T-helper 1 cell treated with Interleukin-12 subunit alpha and Interleukin-12 subunit beta and Interleukin-4 antibody, amounts not matched to agents 30 μg/mL and 1 μg/mL, for 36 hours (primary cell): ENCODE measurements around the gene PPFIA1.

Experiments used
- H3K27ac Mint-ChIP-seq: one replicate; pipeline ENCODE4 v1.8.0; 2021; ENCODE audit warnings: mild to moderate bottlenecking, mixed read lengths
- H3K27me3 Mint-ChIP-seq: one replicate; pipeline ENCODE4 v1.8.0; 2021; ENCODE audit warnings: low read depth, mixed read lengths
- H3K36me3 Mint-ChIP-seq: one replicate; pipeline ENCODE4 v1.8.0; 2021; ENCODE audit warnings: low read depth, mixed read lengths
- H3K4me1 Mint-ChIP-seq: one replicate; pipeline ENCODE4 v1.8.0; 2021; ENCODE audit warnings: low read depth, mixed read lengths
- H3K4me3 Mint-ChIP-seq: one replicate; pipeline ENCODE4 v1.8.0; 2021; ENCODE audit warnings: mild to moderate bottlenecking, moderate library complexity, mixed read lengths
- H3K9me3 Mint-ChIP-seq: one replicate; pipeline ENCODE4 v1.8.0; 2021; ENCODE audit warnings: mixed read lengths

The PPFIA1 gene

GRCh38 chr11:70429724-70430521 lies 159.4 kb downstream of the PPFIA1 start:
- Mint-ChIP-seq H3K27me3 (no peaks in the 10 kb centered on the region), H3K36me3 (no peaks in the 10 kb centered on the region), H3K9me3 (no peaks in the 10 kb centered on the region), H3K4me3 (no peak overlapping the region), H3K27ac (no peak overlapping the region), H3K4me1 (no peaks in the 10 kb centered on the region)

DNA sequence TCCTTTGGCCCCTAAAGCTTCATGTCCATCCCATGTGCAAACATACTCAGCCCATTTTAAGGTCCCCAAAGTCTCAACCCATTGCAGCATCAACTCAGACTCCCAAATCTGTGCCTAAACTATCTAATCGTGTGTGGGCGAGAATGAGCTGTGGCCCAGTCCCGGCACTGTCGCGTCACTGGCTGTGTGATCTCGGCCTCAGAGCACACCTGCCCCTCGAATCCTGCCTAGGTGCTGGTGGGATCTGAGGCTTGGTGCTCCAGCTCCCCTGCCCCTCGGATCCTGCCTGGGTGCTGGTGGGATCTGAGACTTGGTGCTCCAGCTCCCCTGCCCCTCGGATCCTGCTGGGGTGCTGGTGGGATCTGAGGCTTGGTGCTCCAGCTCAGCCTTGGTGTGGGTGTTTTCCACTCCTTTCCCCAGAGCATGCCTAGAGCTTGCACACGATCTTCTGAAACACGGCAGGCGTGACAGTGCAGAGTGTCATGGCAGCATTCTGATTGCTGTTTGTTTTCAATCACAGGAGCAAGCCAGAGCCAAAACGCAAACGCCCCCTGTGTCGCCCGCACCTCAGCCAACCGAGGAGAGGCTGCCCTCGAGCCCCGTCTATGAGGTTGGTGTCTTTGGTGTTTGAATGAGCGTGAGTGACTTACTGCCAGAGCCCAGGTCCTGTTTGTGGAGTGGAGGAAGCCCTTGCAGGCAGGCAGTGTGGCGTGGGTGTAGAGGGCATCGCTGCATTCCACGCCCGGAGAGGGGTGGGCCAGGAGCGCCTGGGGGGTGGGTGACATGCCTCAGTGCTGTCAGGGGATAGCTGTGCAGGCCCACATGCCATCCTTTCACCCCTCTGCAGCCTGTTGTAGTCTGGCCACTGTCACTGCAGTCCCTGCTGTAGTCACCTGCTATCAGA lies 160.4 kb downstream of the PPFIA1 start:
- H3K4me3 Mint-ChIP-seq = no peak overlapping the region
- H3K36me3 Mint-ChIP-seq = no peaks in the 10 kb centered on the region
- H3K9me3 Mint-ChIP-seq = no peaks in the 10 kb centered on the region
- H3K27ac Mint-ChIP-seq = no peak overlapping the region
- H3K27me3 Mint-ChIP-seq = no peaks in the 10 kb centered on the region
- H3K4me1 Mint-ChIP-seq = no peaks in the 10 kb centered on the region

DNA sequence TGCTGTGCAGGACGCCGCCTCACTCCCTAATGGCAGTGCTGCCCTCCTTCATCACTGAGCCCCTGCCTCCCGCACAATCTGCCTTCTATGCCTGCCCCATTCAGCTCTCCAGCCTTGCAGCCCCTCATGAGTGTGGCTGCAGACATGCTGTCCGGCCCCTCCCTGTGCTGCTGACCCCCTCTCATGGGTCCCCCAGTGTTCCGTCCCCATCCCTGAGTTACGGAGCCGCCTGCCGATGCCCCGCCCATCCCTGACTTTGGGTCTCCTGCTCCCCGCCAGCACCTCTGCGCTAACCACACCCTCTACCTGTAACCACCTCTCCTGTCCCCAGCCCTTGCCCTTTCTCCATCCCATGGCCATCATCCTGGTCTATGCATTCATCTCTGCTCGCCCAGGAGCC lies 161.1 kb downstream of the PPFIA1 start:
- H3K27ac Mint-ChIP-seq = no peak overlapping the region
- H3K4me3 Mint-ChIP-seq = no peak overlapping the region
- H3K27me3 Mint-ChIP-seq = no peaks in the 10 kb centered on the region
- no peaks in the 10 kb centered on the region for H3K36me3 Mint-ChIP-seq
- no peaks in the 10 kb centered on the region for H3K4me1 Mint-ChIP-seq
- no peaks in the 10 kb centered on the region for H3K9me3 Mint-ChIP-seq

GRCh38 chr11:70432065-70432464 lies 161.6 kb downstream of the PPFIA1 start:
- Mint-ChIP-seq H3K27ac (no peak overlapping the region), H3K4me1 (no peaks in the 10 kb centered on the region), H3K27me3 (no peaks in the 10 kb centered on the region), H3K36me3 (no peaks in the 10 kb centered on the region), H3K9me3 (no peaks in the 10 kb centered on the region), H3K4me3 (no peak overlapping the region)

- H3K27me3 Mint-ChIP-seq = no peaks in the 10 kb centered on the region
Measured at GRCh38 chr11:70432580-70432979, 162.1 kb downstream of the PPFIA1 start.

DNA sequence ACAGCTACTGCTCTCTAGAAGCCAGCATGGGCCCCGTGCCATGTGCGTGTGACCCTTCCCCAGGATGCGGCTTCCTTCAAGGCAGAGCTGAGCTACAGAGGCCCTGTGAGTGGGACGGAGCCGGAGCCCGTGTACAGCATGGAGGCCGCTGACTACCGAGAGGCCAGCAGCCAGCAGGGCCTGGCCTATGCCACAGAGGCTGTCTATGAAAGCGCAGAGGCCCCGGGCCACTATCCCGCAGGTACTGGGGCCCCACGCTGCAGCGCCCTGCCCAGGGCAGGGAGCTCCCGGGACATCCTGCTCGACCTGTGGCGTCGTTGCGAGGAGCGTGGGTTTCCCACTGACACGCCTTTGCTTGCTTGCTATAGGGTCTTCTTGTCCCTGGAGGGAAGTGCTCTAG lies 162.5 kb downstream of the PPFIA1 start:
- Mint-ChIP-seq H3K27me3 (no peaks in the 10 kb centered on the region), H3K9me3 (no peaks in the 10 kb centered on the region), H3K4me3 (no peak overlapping the region), H3K27ac (no peak overlapping the region), H3K36me3 (no peaks in the 10 kb centered on the region), H3K4me1 (no peaks in the 10 kb centered on the region)

More at GRCh38 chr11:70432580-70432979, 162.1 kb downstream of the PPFIA1 start:
- H3K4me3 Mint-ChIP-seq = no peak overlapping the region
- no peak overlapping the region for H3K27ac Mint-ChIP-seq
- no peaks in the 10 kb centered on the region for H3K9me3 Mint-ChIP-seq
- no peaks in the 10 kb centered on the region for H3K36me3 Mint-ChIP-seq
- no peaks in the 10 kb centered on the region for H3K4me1 Mint-ChIP-seq

- Mint-ChIP-seq H3K27me3 (no peaks in the 10 kb centered on the region), H3K4me3 (no peak overlapping the region), H3K27ac (no peak overlapping the region), H3K9me3 (no peaks in the 10 kb centered on the region), H3K36me3 (no peaks in the 10 kb centered on the region), H3K4me1 (no peaks in the 10 kb centered on the region)
Measured at GRCh38 chr11:70433526-70433925, 163.0 kb downstream of the PPFIA1 start.
